AG10803 (cell line): ENCODE measurements around the gene IRF4.
A peak's percentile ranks its signal among the peaks of the same experiment; 100 is the strongest.

Experiments used
- DNase-seq: peaks from one replicate; pipeline ENCODE4 v3.0.0; 2010; ENCODE audit warnings: low read depth
- H3K4me3 ChIP-seq: 2 replicates; pipeline ENCODE4 v1.5.1; 2011; ENCODE audit warnings: mild to moderate bottlenecking, low read length, control low read depth
- TF ChIP-seq, protein P1 (sequence below): conservative IDR thresholded peaks from 2 replicates; pipeline ENCODE4 v1.5.1; 2011; ENCODE audit warnings: mild to moderate bottlenecking, low read length, control low read depth, inconsistent platforms

The IRF4 gene

DNA sequence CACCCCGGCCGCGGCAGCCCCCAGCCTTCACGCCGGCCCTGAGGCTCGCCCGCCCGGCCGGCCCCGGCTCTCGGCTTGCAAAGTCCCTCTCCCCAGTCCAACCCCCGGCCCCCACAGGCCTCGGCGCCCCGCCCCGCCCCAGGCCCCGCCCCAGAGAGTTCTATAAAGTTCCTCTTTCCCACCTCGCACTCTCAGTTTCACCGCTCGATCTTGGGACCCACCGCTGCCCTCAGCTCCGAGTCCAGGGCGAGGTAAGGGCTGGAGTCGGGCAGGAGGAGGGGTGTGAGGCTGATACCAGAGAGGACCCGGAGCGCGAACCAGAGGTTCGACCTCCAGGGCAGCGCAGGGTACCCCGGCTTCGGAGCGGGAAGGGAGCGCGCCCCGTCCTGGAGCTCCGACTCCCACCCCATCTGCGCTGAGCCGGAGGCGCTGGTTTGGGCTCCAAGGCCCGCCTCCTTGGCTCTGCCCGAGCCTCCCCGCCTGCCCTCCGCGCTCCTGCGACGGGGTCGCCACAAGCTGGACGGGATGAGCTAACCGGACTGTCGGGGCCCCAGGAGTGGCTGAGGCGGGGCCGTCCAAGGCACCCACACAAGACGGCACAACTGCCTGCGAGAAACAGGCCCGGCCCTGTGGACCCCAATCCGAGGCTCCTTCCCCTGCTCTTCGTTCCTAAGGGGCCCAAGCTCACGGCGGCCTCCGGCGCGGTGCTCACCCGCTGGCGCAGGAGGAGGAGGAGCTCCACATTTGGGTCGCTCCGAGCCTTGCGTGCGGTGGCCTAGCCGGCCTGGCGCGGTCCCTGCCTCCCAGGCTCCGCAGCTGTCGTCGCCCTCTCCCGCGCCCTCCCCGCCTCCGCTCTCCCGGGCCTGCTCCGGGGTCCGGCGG, at the start of gene IRF4:
TSS of gene IRF4 (plus strand) at position 194 of the 882 bp plus-strand sequence. CDS start 1,401 bp downstream, outside the sequence.
- DNase-seq, result no peak
- peak within 1 kb of the TSS; percentile 12 for H3K4me3 ChIP-seq
- TF ChIP-seq, protein P1, sequence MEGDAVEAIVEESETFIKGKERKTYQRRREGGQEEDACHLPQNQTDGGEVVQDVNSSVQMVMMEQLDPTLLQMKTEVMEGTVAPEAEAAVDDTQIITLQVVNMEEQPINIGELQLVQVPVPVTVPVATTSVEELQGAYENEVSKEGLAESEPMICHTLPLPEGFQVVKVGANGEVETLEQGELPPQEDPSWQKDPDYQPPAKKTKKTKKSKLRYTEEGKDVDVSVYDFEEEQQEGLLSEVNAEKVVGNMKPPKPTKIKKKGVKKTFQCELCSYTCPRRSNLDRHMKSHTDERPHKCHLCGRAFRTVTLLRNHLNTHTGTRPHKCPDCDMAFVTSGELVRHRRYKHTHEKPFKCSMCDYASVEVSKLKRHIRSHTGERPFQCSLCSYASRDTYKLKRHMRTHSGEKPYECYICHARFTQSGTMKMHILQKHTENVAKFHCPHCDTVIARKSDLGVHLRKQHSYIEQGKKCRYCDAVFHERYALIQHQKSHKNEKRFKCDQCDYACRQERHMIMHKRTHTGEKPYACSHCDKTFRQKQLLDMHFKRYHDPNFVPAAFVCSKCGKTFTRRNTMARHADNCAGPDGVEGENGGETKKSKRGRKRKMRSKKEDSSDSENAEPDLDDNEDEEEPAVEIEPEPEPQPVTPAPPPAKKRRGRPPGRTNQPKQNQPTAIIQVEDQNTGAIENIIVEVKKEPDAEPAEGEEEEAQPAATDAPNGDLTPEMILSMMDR, result no peak

- TF ChIP-seq, protein P1, result no peak
- no peak overlapping the region for H3K4me3 ChIP-seq
Observed at GRCh38 chr6:341914-342831, 49.4 kb upstream of the IRF4 start.

DNA sequence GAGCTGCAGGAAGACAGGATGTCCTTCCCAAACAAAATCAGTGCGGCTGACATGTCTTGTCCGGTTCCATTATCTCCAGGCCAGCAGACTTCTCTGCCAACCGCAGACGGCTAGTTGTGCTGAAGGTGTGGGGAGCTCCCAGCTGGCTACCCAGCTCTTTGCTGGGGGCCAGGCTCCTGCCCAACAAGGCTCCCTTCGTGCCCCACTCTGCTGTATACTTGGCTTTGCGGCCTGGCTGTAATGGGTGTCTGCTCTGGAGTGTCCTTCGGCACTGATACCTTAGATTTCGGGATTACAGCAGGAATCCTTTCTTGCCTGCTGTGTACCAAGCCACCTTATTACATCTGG, 48.7 kb upstream of the IRF4 start:
- TF ChIP-seq, protein P1, result no peak
- DNase-seq, result no peak
- H3K4me3 ChIP-seq, result no peak overlapping the region

More at GRCh38 chr6:341914-342831, 49.4 kb upstream of the IRF4 start:
- DNase-seq, result no peak

- H3K4me3 ChIP-seq, result no peak overlapping the region
- no peak for DNase-seq
- TF ChIP-seq, protein P1, result no peak
Observed at GRCh38 chr6:343226-343935, 48.2 kb upstream of the IRF4 start.

GRCh38 chr6:343960-344815, 47.4 kb upstream of the IRF4 start:
- TF ChIP-seq, protein P1, result no peak
- DNase-seq, result peak; percentile 77

DNA sequence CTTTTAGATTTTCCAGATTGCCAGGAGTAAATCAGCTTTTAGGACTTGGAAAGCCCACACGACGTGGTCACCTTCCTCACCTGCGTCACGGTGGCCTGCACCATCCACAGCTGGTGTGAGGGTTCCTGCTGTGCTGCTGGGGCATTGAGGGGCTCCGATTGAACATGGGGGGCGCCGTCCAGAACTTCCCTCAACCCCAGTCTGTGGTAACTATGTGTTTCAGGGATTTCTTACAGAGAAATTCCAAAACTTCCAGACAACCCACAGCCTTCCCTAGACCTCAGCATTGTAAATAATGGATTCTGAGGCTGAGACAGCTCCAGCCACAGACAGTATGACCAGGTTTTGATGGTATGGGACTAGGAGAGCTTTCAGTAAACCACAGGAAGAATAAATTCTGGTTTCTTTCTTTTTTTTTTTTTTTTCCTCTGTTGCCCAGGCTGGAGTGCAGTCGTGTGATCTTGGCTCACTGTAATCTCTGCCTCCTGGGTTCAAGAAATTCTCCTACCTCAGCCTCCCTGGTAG, 46.7 kb upstream of the IRF4 start:
- TF ChIP-seq, protein P1, result no peak
- no peak overlapping the region for H3K4me3 ChIP-seq
- DNase-seq, result peak; percentile 88

More at GRCh38 chr6:343960-344815, 47.4 kb upstream of the IRF4 start:
- H3K4me3 ChIP-seq, result no peak overlapping the region
